WERI-Rb-1 (cell line): Measurements from ENCODE around the gene VGLL2.

Experiments used
- DNase-seq: peaks from one replicate; pipeline ENCODE4 v3.0.0-alpha.2; 2020
- H3K27ac ChIP-seq: fragments of 250-450 bp; sonication (Bioruptor Pico); 2 replicates; pipeline ENCODE4 v1.5.1; 2020; ENCODE audit warnings: mild to moderate bottlenecking, moderate library complexity
- H3K27me3 ChIP-seq: fragments of 250-450 bp; sonication (Bioruptor Pico); 2 replicates; pipeline ENCODE4 v1.5.1; 2021; ENCODE audit warnings: mild to moderate bottlenecking, low read depth, moderate library complexity; ENCODE audit not compliant: insufficient read depth, severe bottlenecking
- H3K36me3 ChIP-seq: fragments of 250-450 bp; sonication (Bioruptor Pico); 2 replicates; pipeline ENCODE4 v1.5.1; 2020; ENCODE audit warnings: mild to moderate bottlenecking, moderate library complexity
- H3K4me3 ChIP-seq: 2 replicates; pipeline ENCODE4 v1.5.1; 2011; ENCODE audit warnings: low read depth, mild to moderate bottlenecking, control low read depth, low read length
- H3K9me3 ChIP-seq: fragments of 250-450 bp; sonication (Bioruptor Pico); 2 replicates; pipeline ENCODE4 v1.5.1; 2021; ENCODE audit warnings: mild to moderate bottlenecking, moderate library complexity; ENCODE audit not compliant: severe bottlenecking
- CTCF ChIP-seq: IDR thresholded peaks from 2 replicates; pipeline ENCODE4 v1.5.1; 2011; ENCODE audit warnings: low read depth, mild to moderate bottlenecking, control low read depth, inconsistent platforms, low read length

Gene VGLL2

GRCh38 chr6:117253785-117254184 is 11.6 kb upstream of the VGLL2 start:
- Histone ChIP-seq H3K27ac (no peak overlapping the region), H3K27me3 (peaks cover 3% of the 10 kb centered on the region), H3K36me3 (no peaks in the 10 kb centered on the region), H3K9me3 (no peaks in the 10 kb centered on the region), H3K4me3 (no peak overlapping the region)
- no peak for DNase-seq
- no peak for TF ChIP-seq CTCF

GRCh38 chr6:117262799-117263198 is 2.6 kb upstream of the VGLL2 start:
- Histone ChIP-seq H3K27me3 (peaks cover 59% of the 10 kb centered on the region), H3K36me3 (no peaks in the 10 kb centered on the region), H3K4me3 (no peak overlapping the region), H3K9me3 (no peaks in the 10 kb centered on the region), H3K27ac (no peak overlapping the region)
- no peak for DNase-seq
- TF ChIP-seq CTCF = no peak

- no peaks in the 10 kb centered on the region for H3K36me3 ChIP-seq
- H3K27ac ChIP-seq = no peak overlapping the region
- peaks cover 66% of the 10 kb centered on the region for H3K27me3 ChIP-seq
- TF ChIP-seq CTCF = no peak
- no peak overlapping the region for H3K4me3 ChIP-seq
- no peak for DNase-seq
- no peaks in the 10 kb centered on the region for H3K9me3 ChIP-seq
These were observed 1.9 kb upstream of the VGLL2 start for GRCh38 chr6:117263353-117263927.

GRCh38 chr6:117264369-117264691 is 1.0 kb upstream of the VGLL2 start:
- no peak for DNase-seq
- Histone ChIP-seq H3K27me3 (peaks cover 71% of the 10 kb centered on the region), H3K27ac (no peak overlapping the region), H3K36me3 (no peaks in the 10 kb centered on the region), H3K9me3 (no peaks in the 10 kb centered on the region), H3K4me3 (peak overlapping the region; percentile 58)
- TF ChIP-seq CTCF = no peak

GRCh38 chr6:117264692-117265409 is 507 bp upstream of the VGLL2 start:
- Histone ChIP-seq H3K36me3 (no peaks in the 10 kb centered on the region), H3K27me3 (peaks cover 76% of the 10 kb centered on the region), H3K4me3 (peak overlapping the region; percentile 58), H3K9me3 (no peaks in the 10 kb centered on the region), H3K27ac (no peak overlapping the region)
- DNase-seq = peak; percentile 20
- no peak for TF ChIP-seq CTCF
